Activated CD4-positive, alpha-beta T cell treated with anti-CD3 and anti-CD28 coated beads, Interleukin-2, amount 50 U/mL, for 4 hours (primary cell): Measurements from ENCODE around the gene KRT71.

ENCODE experiments used
- DNase-seq, 2 experiments: peaks; one replicate each; pipeline ENCODE4 v3.0.0-alpha.2; 2020

KRT71 gene

DNA sequence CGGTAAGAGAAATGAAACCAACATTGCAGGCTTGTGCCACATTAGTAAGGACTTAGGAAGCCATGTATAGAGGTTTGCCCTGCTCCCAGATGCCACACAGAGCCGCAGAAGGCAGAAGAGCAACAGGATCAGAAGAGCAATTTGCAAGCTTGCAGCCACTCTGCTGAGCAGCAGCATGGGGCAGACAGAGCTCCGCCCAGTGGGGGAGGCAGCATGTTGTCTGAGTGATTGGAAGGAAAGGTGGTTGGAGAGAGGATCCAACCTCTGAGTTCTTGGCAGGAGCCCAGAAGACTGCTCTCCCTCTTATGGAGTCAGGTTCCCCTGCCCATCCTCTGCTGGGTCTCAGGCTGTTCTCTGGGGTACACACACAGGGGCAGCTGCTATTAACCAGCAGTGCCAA is 57.6 kb downstream of the KRT71 start:
- DNase-seq, result no peak

DNA sequence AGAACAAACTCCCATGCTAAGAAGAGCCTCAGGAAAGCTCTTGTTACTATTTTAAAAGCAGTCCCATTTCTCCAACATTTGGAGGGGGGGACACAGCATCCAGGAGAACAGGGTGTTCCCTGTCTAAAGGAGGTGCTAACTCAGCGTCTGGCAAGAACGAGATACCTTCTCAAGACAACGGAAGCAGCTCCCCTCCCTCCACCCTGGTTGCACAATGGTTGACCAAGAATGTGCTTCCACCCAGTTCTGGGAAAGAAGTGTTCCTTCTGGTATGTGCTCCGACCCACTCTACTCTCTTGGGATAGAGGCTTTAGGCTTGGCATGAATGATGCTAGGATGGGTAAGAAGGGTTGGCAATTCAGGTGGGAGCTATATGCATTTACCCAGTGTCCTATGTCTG is 58.4 kb downstream of the KRT71 start:
- no peak for DNase-seq

DNA sequence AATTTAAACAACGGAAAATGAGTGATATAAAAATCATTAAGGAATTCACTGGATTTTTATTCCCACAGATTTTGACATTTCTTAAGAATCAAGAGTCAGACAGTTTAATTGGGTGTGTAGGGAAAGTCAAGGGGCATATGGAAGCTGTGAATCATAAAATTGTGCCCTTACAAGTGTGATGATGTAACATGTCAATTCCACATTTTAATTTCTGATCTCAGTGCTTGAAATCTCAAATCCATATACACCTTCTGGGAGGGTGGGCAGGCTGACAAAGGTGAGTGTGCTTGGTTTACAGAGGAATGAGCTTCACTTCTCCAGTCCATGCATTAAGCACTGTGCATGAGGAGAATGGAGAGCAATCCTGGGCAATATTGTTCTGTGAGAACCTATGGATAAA is 58.8 kb downstream of the KRT71 start:
- DNase-seq, result no peak
